Dermis microvascular lymphatic vessel endothelial cell (primary cell): ENCODE data around the gene NR2F1-AS1. TPM values are rescaled to one million over a fixed set of nuclear protein-coding genes. Genes with fewer than 3 reads are reported as not detected.

Experiments
- DNase-seq, 2 donors: peaks; one replicate each; pipeline versions ENCODE4 v3.0.0 to v3.0.0-alpha.2; 2010; ENCODE audit warnings: low read depth in 2 of 2
- total RNA-seq: library from RNA; depleted of rRNA; stranded (reverse); fragments of >200 nt; gene quantifications from 2 replicates; pipeline ENCODE4 v1.2.1, GENCODE V29; 2014

NR2F1-AS1 gene
- total RNA-seq, 1 donor from 2014 or later = 17.5 TPM

GRCh38 chr5:93589152-93589828 lies 8.3 kb upstream of the NR2F1-AS1 start:
- DNase-seq = no peak

- peak in 1 of 2 donors; percentile 46 for DNase-seq
These were observed 7.5 kb upstream of the NR2F1-AS1 start for GRCh38 chr5:93588352-93589151.

- peak in 1 of 2 donors; percentile 37 for DNase-seq
These were observed 6.8 kb upstream of the NR2F1-AS1 start for GRCh38 chr5:93587597-93588351.

GRCh38 chr5:93586736-93587596 lies 5.9 kb upstream of the NR2F1-AS1 start:
- DNase-seq = peak in 1 of 2 donors; percentile 23

- DNase-seq = peak in 1 of 2 donors; percentile 47
These were observed 4.9 kb upstream of the NR2F1-AS1 start for GRCh38 chr5:93585767-93586385.

- peak in 1 of 2 donors; percentile 53 for DNase-seq
These were observed 4.2 kb upstream of the NR2F1-AS1 start for GRCh38 chr5:93585041-93585766.

GRCh38 chr5:93584596-93585040 lies 3.6 kb upstream of the NR2F1-AS1 start:
- no peak for DNase-seq

- peak in 1 of 2 donors; percentile 69 for DNase-seq
These were observed 3.0 kb upstream of the NR2F1-AS1 start for GRCh38 chr5:93583768-93584595.

- DNase-seq = no peak
These were observed 2.4 kb upstream of the NR2F1-AS1 start for GRCh38 chr5:93583439-93583767.

- peak; percentile 100 for DNase-seq
These were observed 1.8 kb upstream of the NR2F1-AS1 start, which contains the start of gene NR2F1 for GRCh38 chr5:93582677-93583438. Gene NR2F1 (plus strand): TSS chr5:93583222. CDS start chr5:93585024, 1,802 bp downstream.

GRCh38 chr5:93582167-93582462 lies 1.1 kb upstream of the NR2F1-AS1 start:
- no peak for DNase-seq

- peak in 1 of 2 donors; percentile 54 for DNase-seq
These were observed 724 bp downstream of the NR2F1-AS1 start for GRCh38 chr5:93580063-93580926.

GRCh38 chr5:93579692-93580062 lies 1.3 kb downstream of the NR2F1-AS1 start:
- peak in 1 of 2 donors; percentile 59 for DNase-seq

GRCh38 chr5:93578813-93579691 lies 2.0 kb downstream of the NR2F1-AS1 start:
- DNase-seq = peak in 1 of 2 donors; percentile 63

- DNase-seq = peak in 1 of 2 donors; percentile 42
These were observed 2.9 kb downstream of the NR2F1-AS1 start for GRCh38 chr5:93577854-93578812.
